HepG2 (cell line): Measurements from ENCODE around the gene SMO. TPM values are rescaled to one million over a fixed set of nuclear protein-coding genes. Genes with fewer than 3 reads are reported as not detected.

ENCODE experiments used
- ARNT ChIP-seq: fragments of 450-650 bp; IDR thresholded peaks from 2 replicates; pipeline ENCODE4 v1.6.1; 2017
- ATF6 ChIP-seq: sonication (generic); formaldehyde crosslinking; conservative IDR thresholded peaks from 2 replicates; pipeline ENCODE4 v1.4.0; 2020; ENCODE audit warnings: missing genetic modification reagents
- BCL6 ChIP-seq: IDR thresholded peaks from 2 replicates; pipeline ENCODE4 v1.6.1; 2016; ENCODE audit warnings: missing genetic modification reagents, missing compliant biosample characterization
- EEA1 ChIP-seq: sonication (generic); formaldehyde crosslinking; IDR thresholded peaks from 2 replicates; pipeline ENCODE4 v1.5.1; 2020; ENCODE audit warnings: mild to moderate bottlenecking, missing genetic modification reagents, borderline replicate concordance
- FOSL1 ChIP-seq: sonication (generic); formaldehyde crosslinking; IDR thresholded peaks from 2 replicates; pipeline ENCODE4 v1.9.0; 2021; ENCODE audit warnings: missing genetic modification reagents, borderline replicate concordance
- HHEX ChIP-seq: IDR thresholded peaks from 2 replicates; pipeline ENCODE4 v1.6.1; 2016; ENCODE audit warnings: control low read depth
- KMT2B ChIP-seq: IDR thresholded peaks from 2 replicates; pipeline ENCODE4 v1.6.1; 2016; ENCODE audit warnings: missing genetic modification reagents, missing compliant biosample characterization
- LRRFIP1 ChIP-seq: sonication (generic); formaldehyde crosslinking; conservative IDR thresholded peaks from 2 replicates; pipeline ENCODE4 v1.4.0; 2020; ENCODE audit warnings: missing genetic modification reagents
- NFKB2 ChIP-seq: sonication (generic); formaldehyde crosslinking; IDR thresholded peaks from 2 replicates; pipeline ENCODE4 v1.4.0; 2020; ENCODE audit warnings: missing genetic modification reagents, borderline replicate concordance
- PATZ1 ChIP-seq: sonication (generic); formaldehyde crosslinking; IDR thresholded peaks from 2 replicates; pipeline ENCODE4 v1.4.0; 2020; ENCODE audit warnings: missing genetic modification reagents
- PCBP1 ChIP-seq: fragments of 200-400 bp; formaldehyde crosslinking; IDR thresholded peaks from 2 replicates; pipeline ENCODE4 v1.6.1; 2017; ENCODE audit warnings: mild to moderate bottlenecking, low read depth, low read length, borderline replicate concordance
- RBFOX2 ChIP-seq: fragments of 200-400 bp; formaldehyde crosslinking; IDR thresholded peaks from 2 replicates; pipeline ENCODE4 v1.6.1; 2017; ENCODE audit warnings: low read depth, mild to moderate bottlenecking, low read length
- SMYD3 ChIP-seq: sonication (generic); formaldehyde crosslinking; IDR thresholded peaks from 2 replicates; pipeline ENCODE4 v1.8.1; 2023; ENCODE audit warnings: mild to moderate bottlenecking, missing genetic modification reagents
- SOX13 ChIP-seq, 3 experiments: fragments of 450-650 bp in 1 of 3; sonication (generic) in 1 of 3; formaldehyde crosslinking in 1 of 3; IDR thresholded peaks in 2 of 3; conservative IDR thresholded peaks in 1 of 3; 2 replicates each; pipeline versions ENCODE4 v1.5.0 to v1.6.1; 2016 to 2020; ENCODE audit warnings: antibody characterized with exemption in 1 of 3, mild to moderate bottlenecking in 1 of 3, missing compliant biosample characterization in 1 of 3, missing genetic modification reagents in 1 of 3, moderate library complexity in 1 of 3
- TSC22D2 ChIP-seq: sonication (generic); formaldehyde crosslinking; IDR thresholded peaks from 2 replicates; pipeline ENCODE4 v1.5.1; 2020; ENCODE audit warnings: missing genetic modification reagents, mild to moderate bottlenecking, borderline replicate concordance
- ZBTB3 ChIP-seq: sonication (generic); formaldehyde crosslinking; IDR thresholded peaks from 2 replicates; pipeline ENCODE4 v1.4.0; 2020; ENCODE audit warnings: low read depth, mild to moderate bottlenecking, moderate library complexity, missing genetic modification reagents, borderline replicate concordance
- ZNF10 ChIP-seq: sonication (generic); formaldehyde crosslinking; IDR thresholded peaks from 2 replicates; pipeline ENCODE4 v1.4.0; 2020; ENCODE audit warnings: mild to moderate bottlenecking, low read depth, missing genetic modification reagents, borderline replicate concordance
- ZNF331 ChIP-seq: sonication (generic); formaldehyde crosslinking; IDR thresholded peaks from 2 replicates; pipeline ENCODE4 v1.4.0; 2020; ENCODE audit warnings: missing genetic modification reagents
- ZNF577 ChIP-seq: sonication (generic); formaldehyde crosslinking; IDR thresholded peaks from 2 replicates; pipeline ENCODE4 v1.4.0; 2020; ENCODE audit warnings: mild to moderate bottlenecking, low read depth, missing genetic modification reagents, borderline replicate concordance
- ZNF652 ChIP-seq: IDR thresholded peaks from 2 replicates; pipeline ENCODE4 v1.6.1; 2016; ENCODE audit warnings: low read depth, borderline replicate concordance
- ZNF691 ChIP-seq: sonication (generic); formaldehyde crosslinking; IDR thresholded peaks from 2 replicates; pipeline ENCODE4 v1.4.0; 2020; ENCODE audit warnings: missing genetic modification reagents, low read depth, mild to moderate bottlenecking, borderline replicate concordance
- ZNF724P ChIP-seq: sonication (generic); formaldehyde crosslinking; IDR thresholded peaks from 2 replicates; pipeline ENCODE4 v1.8.0; 2022; ENCODE audit warnings: missing genetic modification reagents, borderline replicate concordance
- ZNF790 ChIP-seq: sonication (generic); formaldehyde crosslinking; IDR thresholded peaks from 2 replicates; pipeline ENCODE4 v1.8.0; 2022; ENCODE audit warnings: missing genetic modification reagents, mild to moderate bottlenecking, borderline replicate concordance
- polyA plus RNA-seq, 8 experiments: library from polyadenylated mRNA; depleted of rRNA in 3 of 8; stranded (reverse) in 7 of 8; unstranded in 1 of 8; fragments of >200 nt; fragmentation: Illumina TruSeq in 4 of 8; extraction: Trizol in 4 of 8; gene quantifications; 2 replicates each; pipeline versions ENCODE4 v1.2.1 to v1.2.3, GENCODE V29; 2011 to 2016; ENCODE audit warnings: low read depth in 4 of 8, missing spikeins in 1 of 8, mixed read lengths in 1 of 8; ENCODE audit not compliant: insufficient read depth in 1 of 8
- total RNA-seq, 5 experiments: library from RNA; depleted of rRNA; stranded (reverse); fragments of >200 nt; fragmentation: Illumina TruSeq; extraction: Trizol; gene quantifications; 2 replicates each; pipeline ENCODE4 v1.2.3, GENCODE V29; 2016; ENCODE audit warnings: low read depth in 1 of 5

SMO gene
- total and polyA plus RNA-seq, 2 of the 13 experiments (the other 11 are each of a cell fraction or from before 2014, with no cell fraction given): 23.8 to 32.3 TPM

- no peak for TF ChIP-seq SOX13 (IDR thresholded peaks at IDR 0.05)
- peak in 1 of 2 experiments; percentile 44; a peak in 1 of 4 replicates for TF ChIP-seq SOX13 (CRISPR knock-in tag; conservative IDR thresholded peaks at IDR 0.05 in 1 of 2, IDR thresholded peaks at IDR 0.05 in 1 of 2)
- no peak for TF ChIP-seq FOSL1
- TF ChIP-seq HHEX: no peak
- TF ChIP-seq KMT2B (CRISPR knock-in tag): peak; percentile 54; the same call in 1 of the 2 replicates
- no peak for TF ChIP-seq ATF6 (CRISPR knock-in tag)
- no peak for TF ChIP-seq EEA1 (CRISPR knock-in tag)
- TF ChIP-seq PCBP1: no peak
- no peak for TF ChIP-seq ZNF724P (CRISPR knock-in tag)
- no peak for TF ChIP-seq ARNT
- no peak for TF ChIP-seq ZBTB3 (CRISPR knock-in tag)
- TF ChIP-seq PATZ1 (CRISPR knock-in tag): peak; percentile 94
- peak; percentile 52; the same call in 1 of the 2 replicates for TF ChIP-seq ZNF331 (CRISPR knock-in tag)
- no peak for TF ChIP-seq ZNF790
- 0 out of 2 replicates have a peak, but pooled peaks have one; percentile 61 for TF ChIP-seq TSC22D2 (CRISPR knock-in tag)
- peak; percentile 51 for TF ChIP-seq BCL6 (CRISPR knock-in tag)
- TF ChIP-seq ZNF652 (CRISPR knock-in tag): no peak
- no peak for TF ChIP-seq ZNF10 (CRISPR knock-in tag)
- TF ChIP-seq SMYD3 (CRISPR knock-in tag): no peak
- TF ChIP-seq ZNF577: no peak
- no peak for TF ChIP-seq LRRFIP1
- peak; percentile 79 for TF ChIP-seq RBFOX2
- TF ChIP-seq ZNF691 (CRISPR knock-in tag): no peak
- TF ChIP-seq NFKB2 (CRISPR knock-in tag): 0 out of 2 replicates have a peak, but pooled peaks have one; percentile 32
Measured at GRCh38 chr7:129188372-129188891, at the start of gene SMO (continued).
